ENCODE data around the gene ACTR1A. TPM values are rescaled to one million over a fixed set of nuclear protein-coding genes. Genes with fewer than 3 reads are reported as not detected.

ACTR1A gene
- total RNA-seq, 1 experiment from 2014 or later, result 82.1 TPM

GRCh38 chr10:102509387-102509786, 6.9 kb upstream of the ACTR1A start:
- Histone ChIP-seq H4K20me1 (ENCODE audit: control insufficient read depth, insufficient read depth, insufficient read length) (no peaks in the 10 kb centered on the region), H4K5ac (ENCODE audit: insufficient read length, low read depth, low read length) (no peak overlapping the region), H2AFZ (ENCODE audit: low read length) (no peak overlapping the region), H3K23me2 (ENCODE audit: insufficient read length, low read depth, low read length, poor library complexity, severe bottlenecking) (no peaks in the 10 kb centered on the region), H3K18ac (ENCODE audit: insufficient read length, low read depth, low read length) (no peak overlapping the region), H3K4ac (ENCODE audit: low read depth, low read length) (no peak overlapping the region), H3K79me1 (ENCODE audit: insufficient read depth, low read depth, low read length, poor library complexity, severe bottlenecking) (no peaks in the 10 kb centered on the region), H2BK20ac (ENCODE audit: low read depth, low read length, poor library complexity, severe bottlenecking) (no peak overlapping the region), H4K91ac (ENCODE audit: insufficient read length, low read depth, low read length) (no peak overlapping the region), H3K9ac (ENCODE audit: extremely low read depth, insufficient read length, low read length) (no peak overlapping the region), H4K8ac (replicated peaks; ENCODE audit: insufficient read length, low read depth, low read length) (no peak overlapping the region), H2BK12ac (ENCODE audit: insufficient read length, low read depth, low read length) (no peak overlapping the region), H3K79me2 (ENCODE audit: insufficient read depth, low read length) (no peaks in the 10 kb centered on the region), H2BK120ac (ENCODE audit: low read depth, low read length, poor library complexity, severe bottlenecking) (no peak overlapping the region), H3K4me2 (ENCODE audit: insufficient read depth, insufficient read length, low read length) (no peak overlapping the region), H2BK5ac (ENCODE audit: insufficient read length, low read length) (no peak overlapping the region), H3T11ph (ENCODE audit: low read length) (no peak overlapping the region), H3K4me1 (ENCODE audit: insufficient read depth, low read length) (no peaks in the 10 kb centered on the region), H3K27me3 (ENCODE audit: insufficient read depth, low read length) (peaks cover 4% of the 10 kb centered on the region; the same call in 1 of the 2 replicates), H3K14ac (ENCODE audit: insufficient read depth, low read length) (no peak overlapping the region), H3K56ac (ENCODE audit: insufficient read length, low read depth, low read length) (no peak overlapping the region), H3K27ac (ENCODE audit: insufficient read length, low read depth, low read length) (no peak overlapping the region), H3K9me3 (ENCODE audit: control insufficient read depth, low read depth, low read length) (no peaks in the 10 kb centered on the region), H2AK5ac (ENCODE audit: insufficient read length, low read length) (no peak overlapping the region), H3K23ac (ENCODE audit: insufficient read length, low read depth, low read length) (no peak overlapping the region), H2BK15ac (ENCODE audit: low read depth, low read length) (no peak overlapping the region)
- WGBS (ENCODE audit: extremely low coverage, insufficient read length, low lambda C conversion rate), result no CpG with 5 or more reads among the region's 2 CpGs
- no peak for DNase-seq
- peaks cover 31% of the 10 kb centered on the region for H3K27me3 Mint-ChIP-seq (ENCODE audit: low read depth)
- H3K9me3 Mint-ChIP-seq, result no peaks in the 10 kb centered on the region
- H3K27ac Mint-ChIP-seq, result no peak overlapping the region
- H3K36me3 Mint-ChIP-seq (ENCODE audit: insufficient read depth in 1 of 3, low read depth in 3 of 3), result peaks cover 10 to 43% (median 29%) of the 10 kb centered on the region in 3 experiments
- peaks cover 8 to 9% of the 10 kb centered on the region in 2 experiments for H3K4me1 Mint-ChIP-seq
- H3K4me3 Mint-ChIP-seq, result no peak overlapping the region
- TF ChIP-seq CTCF (conservative IDR thresholded peaks at IDR 0.05), result no peak

Data from H9 (cell line).